A673 (cell line): ENCODE measurements around the gene PHF12. TPM values are rescaled to one million over a fixed set of nuclear protein-coding genes. Genes with fewer than 3 reads are reported as not detected.

Experiments used
- BruUV-seq: library from RNA; stranded (reverse); fragments of 400-500 nt; replicated peaks from 2 replicates; lab custom pipeline; 2021; lab: Mats Ljungman, UMichigan
- CTCF ChIA-PET: fragments of 300-600 bp; sonication (Branson Sonifier 250); formaldehyde crosslinking; loops from one replicate; lab custom pipeline; 2022; ENCODE audit warnings: antibody characterized with exemption; lab: Charles Lee
- POLR2A ChIA-PET: fragments of 300-600 bp; sonication (Branson Sonifier 250); formaldehyde crosslinking; loops from one replicate; lab custom pipeline; 2022; ENCODE audit warnings: antibody characterized with exemption; ENCODE audit not compliant: low non-redundant PET; lab: Charles Lee
- DNase-seq: peaks from one replicate; pipeline ENCODE4 v3.0.0-alpha.2; 2015; ENCODE audit warnings: low spot score
- H3K27ac ChIP-seq: fragments of 200-600 bp; sonication (generic); 2 replicates; pipeline ENCODE4 v1.5.1; 2016; ENCODE audit warnings: mixed run types, low read depth, mild to moderate bottlenecking, mixed read lengths, antibody characterized with exemption, low read length; ENCODE audit not compliant: poor library complexity, severe bottlenecking
- H3K27me3 ChIP-seq: fragments of 200-600 bp; sonication (generic); replicated peaks from 2 replicates; pipeline ENCODE4 v1.6.1; 2017; ENCODE audit warnings: mixed run types, low read depth, mild to moderate bottlenecking, mixed read lengths, antibody characterized with exemption, low read length; ENCODE audit not compliant: insufficient read depth, poor library complexity
- H3K36me3 ChIP-seq: fragments of 200-600 bp; sonication (generic); 2 replicates; pipeline ENCODE4 v1.6.1; 2016; ENCODE audit warnings: mixed run types, mild to moderate bottlenecking, mixed read lengths, antibody characterized with exemption, low read length; ENCODE audit not compliant: insufficient read depth, poor library complexity, severe bottlenecking
- H3K4me1 ChIP-seq: fragments of 200-600 bp; sonication (generic); 2 replicates; pipeline ENCODE4 v1.6.1; 2017; ENCODE audit warnings: mixed run types, mild to moderate bottlenecking, mixed read lengths, antibody characterized with exemption, low read length; ENCODE audit not compliant: insufficient read depth, poor library complexity, severe bottlenecking
- H3K4me3 ChIP-seq: fragments of 200-600 bp; sonication (generic); 2 replicates; pipeline ENCODE4 v1.5.1; 2016; ENCODE audit warnings: low read depth, mixed run types, mild to moderate bottlenecking, mixed read lengths, low read length; ENCODE audit not compliant: poor library complexity, severe bottlenecking
- H3K9me3 ChIP-seq: fragments of 200-600 bp; sonication (generic); 2 replicates; pipeline ENCODE4 v1.6.1; 2016; ENCODE audit warnings: mixed run types, low read depth, mild to moderate bottlenecking, mixed read lengths, antibody characterized with exemption, low read length; ENCODE audit not compliant: poor library complexity, severe bottlenecking
- EZH2 ChIP-seq: fragments of 200-600 bp; sonication (generic); IDR thresholded peaks from 2 replicates; pipeline ENCODE4 v1.6.1; 2017; ENCODE audit warnings: borderline replicate concordance, low read depth, mild to moderate bottlenecking, mixed read lengths, antibody characterized with exemption, low read length; ENCODE audit not compliant: poor library complexity, severe bottlenecking
- intact Hi-C: fragments of 100-400 bp; cut with micrococcal nuclease; formaldehyde crosslinking; loops from one replicate; pipeline ENCODE4 v1.10.0; 2022; ENCODE audit not compliant: unreplicated experiment
- total RNA-seq: library from RNA; stranded (reverse); gene quantifications from 2 replicates; pipeline ENCODE4 v1.2.3, GENCODE V29; 2021
- TF ChIP-seq, protein P1 (sequence below): fragments of 300-800, 200-600 bp; sonication (generic); conservative IDR thresholded peaks from 2 replicates; pipeline ENCODE4 v1.5.1; 2017; ENCODE audit warnings: low read depth, mild to moderate bottlenecking, antibody characterized with exemption, low read length, moderate library complexity, mixed read lengths

Gene PHF12
- total RNA-seq, 1 experiment from 2014 or later, result 63.3 TPM

GRCh38 chr17:28891201-28891600 lies 60.1 kb downstream of the PHF12 start:
- no peak overlapping the region for H3K4me3 ChIP-seq
- intact Hi-C loops, result no loop called here
- H3K27ac ChIP-seq, result no peak overlapping the region
- peaks cover 20% of the 10 kb centered on the region for H3K4me1 ChIP-seq
- CTCF ChIA-PET, result no interaction called here
- POLR2A ChIA-PET, result no interaction called here
- no peak for DNase-seq
- H3K36me3 ChIP-seq, result no peaks in the 10 kb centered on the region
- no peaks in the 10 kb centered on the region for H3K9me3 ChIP-seq
- TF ChIP-seq, protein P1, sequence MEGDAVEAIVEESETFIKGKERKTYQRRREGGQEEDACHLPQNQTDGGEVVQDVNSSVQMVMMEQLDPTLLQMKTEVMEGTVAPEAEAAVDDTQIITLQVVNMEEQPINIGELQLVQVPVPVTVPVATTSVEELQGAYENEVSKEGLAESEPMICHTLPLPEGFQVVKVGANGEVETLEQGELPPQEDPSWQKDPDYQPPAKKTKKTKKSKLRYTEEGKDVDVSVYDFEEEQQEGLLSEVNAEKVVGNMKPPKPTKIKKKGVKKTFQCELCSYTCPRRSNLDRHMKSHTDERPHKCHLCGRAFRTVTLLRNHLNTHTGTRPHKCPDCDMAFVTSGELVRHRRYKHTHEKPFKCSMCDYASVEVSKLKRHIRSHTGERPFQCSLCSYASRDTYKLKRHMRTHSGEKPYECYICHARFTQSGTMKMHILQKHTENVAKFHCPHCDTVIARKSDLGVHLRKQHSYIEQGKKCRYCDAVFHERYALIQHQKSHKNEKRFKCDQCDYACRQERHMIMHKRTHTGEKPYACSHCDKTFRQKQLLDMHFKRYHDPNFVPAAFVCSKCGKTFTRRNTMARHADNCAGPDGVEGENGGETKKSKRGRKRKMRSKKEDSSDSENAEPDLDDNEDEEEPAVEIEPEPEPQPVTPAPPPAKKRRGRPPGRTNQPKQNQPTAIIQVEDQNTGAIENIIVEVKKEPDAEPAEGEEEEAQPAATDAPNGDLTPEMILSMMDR, result no peak
- no peak for TF ChIP-seq EZH2
- no TSS peak for BruUV-seq
- H3K27me3 ChIP-seq, result no peaks in the 10 kb centered on the region

- DNase-seq, result no peak
- TF ChIP-seq, protein P1, result no peak
- no peak for TF ChIP-seq EZH2
- ChIA-PET CTCF (no interaction called here), POLR2A (no interaction called here)
- Histone ChIP-seq H3K27me3 (no peaks in the 10 kb centered on the region), H3K9me3 (no peaks in the 10 kb centered on the region), H3K4me3 (no peak overlapping the region), H3K36me3 (no peaks in the 10 kb centered on the region), H3K27ac (no peak overlapping the region), H3K4me1 (peaks cover 11% of the 10 kb centered on the region)
- intact Hi-C loops, result no loop called here
- no TSS peak for BruUV-seq
Observed at GRCh38 chr17:28889996-28890395, 61.3 kb downstream of the PHF12 start.

DNA sequence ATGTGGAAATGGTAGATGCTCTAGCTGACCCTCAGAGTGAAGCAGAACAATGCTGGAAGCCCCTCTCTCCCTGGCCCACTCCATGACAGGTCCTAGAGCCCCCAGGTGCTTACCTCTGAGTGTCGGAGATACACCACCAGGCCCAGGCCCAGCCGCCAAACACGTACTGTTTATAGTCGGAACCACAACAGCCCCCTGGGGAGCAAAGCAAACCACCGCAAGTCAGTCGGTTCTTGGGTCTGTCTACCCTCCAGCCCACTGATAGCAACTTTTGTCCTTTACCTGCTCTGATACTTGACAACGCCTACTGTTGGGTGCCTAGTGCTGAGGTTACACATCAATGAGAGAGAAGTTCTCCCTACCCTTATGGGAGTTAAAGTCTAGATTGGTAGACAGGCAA lies 62.5 kb downstream of the PHF12 start:
- Histone ChIP-seq H3K4me1 (peaks cover 10% of the 10 kb centered on the region), H3K27ac (no peak overlapping the region), H3K4me3 (no peak overlapping the region), H3K36me3 (no peaks in the 10 kb centered on the region), H3K9me3 (no peaks in the 10 kb centered on the region), H3K27me3 (no peaks in the 10 kb centered on the region)
- no TSS peak for BruUV-seq
- TF ChIP-seq EZH2, result no peak
- TF ChIP-seq, protein P1, result no peak
- DNase-seq, result no peak
- intact Hi-C loops, result no loop called here
- ChIA-PET POLR2A (interaction anchor here (0.6 kb wide), 1 partner anchor 178 kb away, joined by 3 read pairs; no protein-coding TSS in a partner anchor), CTCF (no interaction called here)
